Stimulated activated naive CD8-positive, alpha-beta T cell treated with anti-CD3 and anti-CD28 coated beads, Interleukin-15, Interleukin-2, amounts not matched to agents 100 ng/mL and 50 ng/mL, for 24 hours (primary cell): ENCODE measurements around the gene SAMD5.

Experiments used
- H3K27ac Mint-ChIP-seq: one replicate; pipeline ENCODE4 v1.8.0; 2021; ENCODE audit warnings: mild to moderate bottlenecking, mixed read lengths
- H3K27me3 Mint-ChIP-seq: one replicate; pipeline ENCODE4 v1.8.0; 2021; ENCODE audit warnings: mixed read lengths
- H3K36me3 Mint-ChIP-seq: one replicate; pipeline ENCODE4 v1.8.0; 2021; ENCODE audit warnings: low read depth, mixed read lengths
- H3K4me1 Mint-ChIP-seq: one replicate; pipeline ENCODE4 v1.8.0; 2021; ENCODE audit warnings: low read depth, mixed read lengths
- H3K4me3 Mint-ChIP-seq: one replicate; pipeline ENCODE4 v1.8.0; 2021; ENCODE audit warnings: mild to moderate bottlenecking, mixed read lengths
- H3K9me3 Mint-ChIP-seq: one replicate; pipeline ENCODE4 v1.8.0; 2021; ENCODE audit warnings: mixed read lengths

Gene SAMD5

DNA sequence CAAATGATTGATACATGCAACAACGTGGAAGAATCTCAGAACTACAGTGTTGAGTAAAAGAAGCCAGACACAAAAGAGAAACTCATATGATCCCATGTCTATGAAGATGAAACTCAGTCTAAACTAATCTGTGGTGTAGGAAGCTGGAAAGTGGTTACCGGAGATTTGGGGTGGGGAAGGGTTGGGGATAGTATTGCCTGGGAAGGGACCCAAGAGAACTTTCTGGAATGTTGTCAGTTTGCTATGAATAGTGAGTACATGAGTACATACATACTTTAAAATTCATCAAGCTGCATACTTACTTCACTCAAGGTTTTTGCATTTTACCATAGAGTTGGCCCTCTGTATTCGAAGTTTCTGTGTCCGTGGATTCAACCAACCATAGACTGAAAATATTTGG lies 106.0 kb downstream of the SAMD5 start:
- Mint-ChIP-seq H3K36me3 (no peaks in the 10 kb centered on the region), H3K4me1 (no peaks in the 10 kb centered on the region), H3K27ac (no peak overlapping the region), H3K4me3 (no peak overlapping the region), H3K9me3 (peaks cover 3% of the 10 kb centered on the region), H3K27me3 (no peaks in the 10 kb centered on the region)

DNA sequence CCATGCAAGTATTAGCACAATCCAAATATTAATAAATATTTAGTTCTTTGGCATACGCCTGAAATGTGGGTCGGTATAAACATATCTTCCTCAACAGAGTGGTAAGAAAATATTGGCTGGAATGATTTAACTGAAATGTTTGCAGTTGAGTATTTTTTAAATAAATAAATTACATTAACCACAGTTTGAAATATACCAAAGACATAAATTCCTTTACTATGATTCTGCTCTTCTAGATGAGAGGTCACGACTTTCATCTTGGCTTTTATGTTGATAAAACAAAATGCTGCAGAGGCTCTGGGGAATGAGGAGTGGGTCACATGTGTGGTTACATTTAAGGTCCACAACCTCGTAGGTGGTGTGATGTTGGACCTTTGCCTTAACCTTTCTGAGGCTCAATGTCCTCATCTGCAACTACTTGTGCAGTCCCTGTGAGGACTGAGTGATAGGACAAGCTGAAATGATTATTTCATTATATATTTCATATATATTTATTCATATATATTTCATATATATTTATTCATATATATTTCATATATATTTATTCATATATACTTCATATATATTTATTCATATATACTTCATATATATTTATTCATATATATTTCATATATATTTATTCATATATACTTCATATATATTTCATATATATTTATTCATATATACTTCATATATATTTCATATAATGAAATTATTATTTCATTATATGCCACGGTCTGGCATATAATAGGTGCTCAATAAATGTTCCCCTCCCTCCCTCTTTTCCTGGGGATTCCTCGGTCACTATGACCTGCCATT lies 107.4 kb downstream of the SAMD5 start:
- Mint-ChIP-seq H3K27me3 (no peaks in the 10 kb centered on the region), H3K9me3 (peaks cover 3% of the 10 kb centered on the region), H3K36me3 (no peaks in the 10 kb centered on the region), H3K27ac (no peak overlapping the region), H3K4me3 (no peak overlapping the region), H3K4me1 (no peaks in the 10 kb centered on the region)

- Mint-ChIP-seq H3K4me1 (no peaks in the 10 kb centered on the region), H3K27me3 (no peaks in the 10 kb centered on the region), H3K9me3 (peaks cover 3% of the 10 kb centered on the region), H3K27ac (no peak overlapping the region), H3K36me3 (no peaks in the 10 kb centered on the region), H3K4me3 (no peak overlapping the region)
Measured at GRCh38 chr6:147617366-147617765, 108.9 kb downstream of the SAMD5 start.

- H3K9me3 Mint-ChIP-seq, result no peaks in the 10 kb centered on the region
- H3K4me3 Mint-ChIP-seq, result no peak overlapping the region
- no peak overlapping the region for H3K27ac Mint-ChIP-seq
- H3K36me3 Mint-ChIP-seq, result no peaks in the 10 kb centered on the region
- H3K27me3 Mint-ChIP-seq, result no peaks in the 10 kb centered on the region
- H3K4me1 Mint-ChIP-seq, result no peaks in the 10 kb centered on the region
Measured at GRCh38 chr6:147618457-147618856, 110.0 kb downstream of the SAMD5 start.

DNA sequence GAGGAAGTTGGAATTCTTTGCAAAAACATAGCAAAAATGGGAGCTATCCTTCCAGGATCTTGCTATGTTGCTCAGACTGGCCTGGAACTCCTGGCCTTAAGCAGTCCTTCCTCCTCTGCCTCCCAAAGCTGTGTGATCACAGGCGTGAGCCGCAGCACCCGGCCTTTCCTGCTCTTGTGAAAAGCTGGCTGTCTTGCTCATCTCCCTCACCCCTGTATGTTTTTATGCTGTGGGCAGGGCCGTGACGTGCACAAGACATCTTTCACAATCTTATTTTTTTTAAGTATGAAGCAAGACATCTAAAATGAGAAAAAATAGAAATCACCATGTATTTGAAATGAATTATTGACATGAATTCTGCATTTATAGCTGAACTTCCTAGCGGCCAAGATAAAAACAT lies 110.4 kb downstream of the SAMD5 start:
- Mint-ChIP-seq H3K27ac (no peak overlapping the region), H3K4me1 (no peaks in the 10 kb centered on the region), H3K9me3 (no peaks in the 10 kb centered on the region), H3K36me3 (no peaks in the 10 kb centered on the region), H3K27me3 (no peaks in the 10 kb centered on the region), H3K4me3 (no peak overlapping the region)
